Measurements from ENCODE around the gene THPO.

DNA sequence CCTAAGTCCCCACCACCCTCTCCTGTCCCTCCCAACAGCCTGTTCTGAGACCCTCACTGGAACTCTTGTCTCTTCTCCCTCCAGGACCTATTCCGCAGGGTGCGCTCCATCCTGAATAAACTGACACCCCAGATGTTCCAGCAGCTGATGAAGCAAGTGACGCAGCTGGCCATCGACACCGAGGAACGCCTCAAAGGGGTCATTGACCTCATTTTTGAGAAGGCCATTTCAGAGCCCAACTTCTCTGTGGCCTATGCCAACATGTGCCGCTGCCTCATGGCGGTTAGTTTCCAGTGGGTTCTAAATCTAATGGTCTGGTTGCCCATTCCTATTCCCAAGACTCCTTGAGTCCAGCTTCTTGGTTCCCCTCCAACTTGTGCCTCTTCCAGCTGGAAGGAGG is 54.3 kb downstream of the THPO start:
- TF ChIP-seq TAF1 (IDR thresholded peaks at IDR 0.05; ENCODE audit: borderline replicate concordance, insufficient read depth, low read length), result no peak
- no peak for TF ChIP-seq POLR2AphosphoS5 (IDR thresholded peaks at IDR 0.05; ENCODE audit: low read depth, low read length)
- no peak for TF ChIP-seq FOXP2 (optimal IDR thresholded peaks at IDR 0.05; ENCODE audit: borderline replicate concordance, extremely low read depth, extremely low read length, insufficient read depth)

All from PFSK-1 (cell line).